NT2/D1 (cell line): ENCODE data around the gene RND1.

Source experiments
- DNase-seq: peaks from one replicate; pipeline ENCODE4 v3.0.0-alpha.2; 2011; ENCODE audit warnings: low read depth, low spot score
- H3K27me3 ChIP-seq: 2 replicates; pipeline ENCODE4 v1.6.0; 2011; ENCODE audit warnings: mild to moderate bottlenecking; ENCODE audit not compliant: insufficient read length, insufficient read depth
- H3K36me3 ChIP-seq: 2 replicates; pipeline ENCODE4 v1.6.1; 2011; ENCODE audit warnings: mild to moderate bottlenecking, low read length, mixed read lengths; ENCODE audit not compliant: insufficient read depth, insufficient read length
- H3K4me1 ChIP-seq: 2 replicates; pipeline ENCODE4 v1.5.1; 2011; ENCODE audit not compliant: insufficient read depth, insufficient read length
- H3K4me3 ChIP-seq: 2 replicates; pipeline ENCODE4 v1.5.1; 2011; ENCODE audit warnings: low read depth; ENCODE audit not compliant: insufficient read length
- H3K9ac ChIP-seq: 2 replicates; pipeline ENCODE4 v1.6.0; 2011; ENCODE audit warnings: low read depth; ENCODE audit not compliant: insufficient read length
- H3K9me3 ChIP-seq: 2 replicates; pipeline ENCODE4 v1.5.1; 2011; ENCODE audit warnings: mild to moderate bottlenecking, low read length; ENCODE audit not compliant: insufficient read depth
- SUZ12 ChIP-seq: IDR thresholded peaks from 2 replicates; pipeline ENCODE4 v1.6.1; 2011; ENCODE audit not compliant: insufficient read length, insufficient read depth; ENCODE audit errors: extremely low read depth
- YY1 ChIP-seq: IDR thresholded peaks from 2 replicates; pipeline ENCODE4 v1.6.1; 2011; ENCODE audit not compliant: insufficient read length, insufficient read depth
- ZNF274 ChIP-seq: IDR thresholded peaks from 2 replicates; pipeline ENCODE4 v1.6.1; 2011; ENCODE audit warnings: mild to moderate bottlenecking, low read depth, low read length

The RND1 gene

DNA sequence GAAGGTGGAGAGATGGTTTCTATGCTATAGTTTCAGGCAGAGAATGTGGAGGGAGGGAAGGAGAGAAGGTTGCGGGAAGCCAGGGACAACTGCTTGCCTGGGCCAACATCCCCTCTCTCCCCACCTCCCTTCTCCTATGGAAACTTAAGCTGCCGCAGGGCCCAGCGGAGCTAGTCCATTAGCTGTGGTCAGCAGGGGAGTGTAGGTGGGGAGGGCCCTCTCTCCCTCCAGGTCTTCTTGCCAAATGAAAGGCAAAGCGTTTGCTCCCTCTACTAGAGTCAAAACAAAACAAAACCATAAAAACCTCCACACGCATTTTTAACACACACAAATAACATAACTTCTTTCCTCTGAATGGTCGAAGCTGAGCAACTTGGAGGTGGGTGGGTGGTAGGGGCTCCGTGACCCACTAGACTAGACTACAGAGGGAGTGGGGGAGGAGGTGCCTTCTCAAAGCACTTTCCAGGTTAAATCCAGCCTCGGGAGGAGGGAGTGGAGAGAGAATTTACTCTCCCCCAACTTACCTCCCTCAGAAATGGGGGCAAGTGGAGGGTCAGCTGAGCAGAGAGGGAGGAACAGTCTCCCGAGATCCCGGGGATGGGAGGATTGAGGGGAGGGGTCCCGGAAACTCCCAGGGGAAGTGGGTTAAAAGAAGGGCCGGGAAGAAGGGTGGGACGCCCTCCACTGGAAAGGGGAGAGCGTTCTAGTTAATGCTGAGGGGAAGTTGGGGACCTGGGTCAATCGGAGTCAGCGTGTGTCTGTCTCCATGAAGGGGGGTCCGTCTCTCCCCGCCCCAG lies 52.0 kb downstream of the RND1 start:
- H3K4me1 ChIP-seq: peaks cover 30% of the 10 kb centered on the region
- peak overlapping the region; percentile 90 for H3K9ac ChIP-seq
- peak overlapping the region; percentile 72 for H3K4me3 ChIP-seq
- peak; percentile 55 for DNase-seq
- H3K27me3 ChIP-seq: peaks cover 23% of the 10 kb centered on the region
- no peaks in the 10 kb centered on the region for H3K9me3 ChIP-seq
- TF ChIP-seq YY1 (no peak), ZNF274 (no peak), SUZ12 (no peak)
- H3K36me3 ChIP-seq: no peaks in the 10 kb centered on the region

DNA sequence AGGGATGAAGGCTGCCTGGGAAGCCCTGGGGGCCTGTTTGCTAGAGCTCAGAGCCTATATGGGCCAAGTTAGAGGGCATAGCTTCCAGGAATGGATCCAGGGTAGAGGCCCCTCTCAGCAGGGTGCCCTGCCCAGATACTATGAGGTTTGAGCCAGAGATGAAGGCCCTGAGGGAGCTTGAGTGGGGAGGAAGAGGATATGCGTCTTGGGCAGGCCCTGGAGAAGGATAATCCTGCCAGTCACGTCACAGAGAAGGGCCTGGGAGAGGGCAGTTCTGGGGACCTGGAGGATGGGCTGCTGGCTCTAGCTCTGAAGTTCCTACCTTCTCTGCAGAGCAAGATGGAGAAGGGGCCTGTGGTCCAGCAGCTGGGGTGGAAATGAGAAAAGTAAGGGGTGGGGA lies 53.3 kb downstream of the RND1 start:
- TF ChIP-seq ZNF274 (no peak), YY1 (no peak), SUZ12 (no peak)
- Histone ChIP-seq H3K36me3 (no peaks in the 10 kb centered on the region), H3K4me1 (peaks cover 27% of the 10 kb centered on the region), H3K9ac (peak overlapping the region; percentile 37), H3K4me3 (no peak overlapping the region), H3K27me3 (peaks cover 14% of the 10 kb centered on the region), H3K9me3 (no peaks in the 10 kb centered on the region)
- no peak for DNase-seq

DNA sequence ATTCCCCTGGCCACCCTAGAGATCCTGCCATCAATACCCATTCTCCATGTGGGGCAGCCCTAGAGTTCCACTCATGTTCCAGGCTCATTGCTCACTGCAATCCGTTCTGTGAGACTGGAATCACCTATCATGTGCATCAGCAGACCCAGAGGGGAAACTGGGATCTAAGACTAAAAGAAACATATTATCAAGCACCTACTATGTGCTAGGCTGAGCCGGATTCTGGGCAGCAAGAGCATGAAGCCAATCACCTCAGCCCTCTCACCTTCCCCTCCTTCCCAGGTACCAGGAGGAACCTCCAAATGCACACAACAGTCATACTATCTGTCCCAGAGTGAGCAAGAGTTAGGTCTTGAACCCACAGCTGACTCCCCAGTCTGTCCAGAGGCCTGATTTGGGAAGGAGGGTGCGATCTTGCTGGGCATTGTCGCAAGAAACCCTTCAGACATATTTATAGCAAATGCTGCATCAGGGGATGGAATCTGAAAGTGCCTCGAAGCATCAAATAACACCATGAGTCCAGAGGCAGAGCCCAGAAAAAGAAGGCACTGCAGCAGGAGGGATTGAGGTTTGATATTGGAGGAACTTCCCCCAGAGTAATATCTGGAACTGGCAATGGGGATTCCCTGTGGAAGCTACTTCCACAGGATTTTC lies 54.1 kb downstream of the RND1 start:
- no peaks in the 10 kb centered on the region for H3K9me3 ChIP-seq
- H3K4me1 ChIP-seq: peaks cover 27% of the 10 kb centered on the region
- no peak overlapping the region for H3K9ac ChIP-seq
- TF ChIP-seq ZNF274: no peak
- TF ChIP-seq SUZ12: no peak
- TF ChIP-seq YY1: no peak
- H3K36me3 ChIP-seq: no peaks in the 10 kb centered on the region
- H3K27me3 ChIP-seq: peaks cover 6% of the 10 kb centered on the region
- no peak overlapping the region for H3K4me3 ChIP-seq
- no peak for DNase-seq

DNA sequence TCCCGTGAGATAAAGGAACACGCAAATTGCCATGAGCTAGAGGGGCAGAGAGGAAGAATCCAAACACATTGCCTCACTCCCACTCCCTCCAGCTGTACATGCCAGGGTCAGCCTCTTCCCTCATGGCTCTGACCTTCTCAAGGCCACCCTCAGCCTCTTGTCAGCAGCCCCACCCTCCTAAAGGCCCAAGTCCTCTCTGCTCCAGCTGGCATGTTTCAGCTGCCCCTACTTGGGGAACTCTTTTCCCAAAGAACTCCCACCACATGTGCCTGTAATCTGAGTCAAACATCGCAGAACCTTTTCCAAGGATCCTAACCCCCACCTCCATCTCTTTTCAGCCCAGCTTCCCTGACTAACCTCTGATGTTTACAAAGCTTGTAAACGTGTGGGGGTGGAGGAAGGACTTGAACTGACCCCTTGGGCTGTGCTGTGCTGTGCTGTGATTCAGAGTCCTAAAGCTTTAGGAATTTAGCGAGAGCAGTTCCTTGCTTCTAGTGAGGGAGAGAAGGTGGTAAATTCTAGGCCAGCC lies 54.7 kb downstream of the RND1 start:
- TF ChIP-seq ZNF274 (no peak), YY1 (no peak), SUZ12 (no peak)
- H3K9ac ChIP-seq: peak overlapping the region; percentile 43

DNA sequence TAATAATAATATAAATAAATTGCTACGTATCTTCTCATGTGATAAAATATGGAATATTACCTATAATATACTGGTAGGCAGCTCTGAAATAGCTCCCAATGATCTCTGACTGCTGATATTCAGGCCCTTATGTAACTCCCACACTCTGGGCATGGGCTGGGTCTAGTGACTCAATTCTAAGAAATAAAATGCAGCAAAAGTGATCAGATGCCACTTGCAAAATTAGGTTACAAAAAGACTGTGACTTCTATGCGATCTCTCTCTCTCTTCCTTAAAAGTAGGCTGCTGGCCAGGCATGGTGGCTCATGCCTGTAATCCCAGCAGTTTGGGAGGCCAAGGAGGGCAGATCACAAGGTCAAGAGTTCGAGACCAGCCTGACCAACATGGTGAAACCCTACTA lies 57.7 kb downstream of the RND1 start:
- H3K27me3 ChIP-seq: no peaks in the 10 kb centered on the region
- no peak overlapping the region for H3K9ac ChIP-seq
- no peak for TF ChIP-seq YY1
- no peak for TF ChIP-seq ZNF274
- TF ChIP-seq SUZ12: no peak
- H3K9me3 ChIP-seq: no peaks in the 10 kb centered on the region
- H3K36me3 ChIP-seq: no peaks in the 10 kb centered on the region
- no peak for DNase-seq
- H3K4me1 ChIP-seq: peaks cover 27% of the 10 kb centered on the region
- H3K4me3 ChIP-seq: no peak overlapping the region

More for the DNA sequence above, 54.7 kb downstream of the RND1 start:
- DNase-seq: peak; percentile 48
- no peaks in the 10 kb centered on the region for H3K9me3 ChIP-seq
- H3K27me3 ChIP-seq: no peaks in the 10 kb centered on the region
- H3K4me3 ChIP-seq: no peak overlapping the region
- H3K36me3 ChIP-seq: no peaks in the 10 kb centered on the region
- H3K4me1 ChIP-seq: peaks cover 27% of the 10 kb centered on the region
